ENCODE data around the gene ANXA2R.

The ANXA2R gene

DNA sequence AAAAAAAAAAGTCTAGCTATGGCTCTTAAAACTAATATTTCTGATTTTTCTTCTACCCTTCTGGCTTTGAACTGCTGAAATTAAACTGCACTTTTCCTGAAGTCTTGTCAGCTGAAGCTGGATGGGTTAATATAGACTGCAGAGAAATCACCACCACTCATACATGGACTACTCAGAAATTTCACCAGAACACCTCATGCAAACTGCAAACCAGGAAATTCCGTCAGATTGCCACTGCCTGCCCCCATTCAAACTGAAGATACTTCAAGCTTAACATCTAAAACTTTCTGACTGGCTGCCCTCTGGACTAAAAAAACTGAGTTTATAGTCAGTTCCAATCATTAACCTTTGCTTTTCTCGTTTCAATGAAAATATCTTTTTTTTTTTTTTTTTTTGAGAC lies 11.6 kb upstream of the ANXA2R start:
- H3K4me3 ChIP-seq (ENCODE audit: low read length, poor library complexity, severe bottlenecking) = no peak overlapping the region
- peaks cover 70% of the 10 kb centered on the region for H3K79me2 ChIP-seq (ENCODE audit: insufficient read depth, low read length)

DNA sequence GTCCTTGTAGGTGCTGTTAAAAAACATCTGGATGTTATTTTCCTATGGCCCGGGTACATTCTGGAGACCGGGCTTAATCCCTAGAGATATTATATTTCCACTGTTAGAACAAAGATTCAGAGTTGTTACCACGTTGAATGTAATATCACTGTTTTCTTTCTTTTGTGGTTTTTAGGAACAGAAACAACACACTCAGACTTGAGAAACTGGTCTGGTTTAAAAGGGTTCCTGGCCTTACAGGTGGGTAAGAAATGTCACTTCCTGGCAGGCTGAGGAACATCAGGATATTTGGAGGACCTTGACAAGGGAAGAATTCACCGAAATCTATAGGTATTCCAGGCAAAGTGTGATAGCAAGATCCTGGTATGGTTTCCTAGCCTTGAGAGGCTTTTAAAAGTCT lies 10.3 kb upstream of the ANXA2R start:
- H3F3A ChIP-seq (ENCODE audit: low read depth) = no peaks in the 10 kb centered on the region
- no peak for TF ChIP-seq EZH2phosphoT487 (IDR thresholded peaks at IDR 0.05; ENCODE audit: borderline replicate concordance)
- TF ChIP-seq, protein P1, sequence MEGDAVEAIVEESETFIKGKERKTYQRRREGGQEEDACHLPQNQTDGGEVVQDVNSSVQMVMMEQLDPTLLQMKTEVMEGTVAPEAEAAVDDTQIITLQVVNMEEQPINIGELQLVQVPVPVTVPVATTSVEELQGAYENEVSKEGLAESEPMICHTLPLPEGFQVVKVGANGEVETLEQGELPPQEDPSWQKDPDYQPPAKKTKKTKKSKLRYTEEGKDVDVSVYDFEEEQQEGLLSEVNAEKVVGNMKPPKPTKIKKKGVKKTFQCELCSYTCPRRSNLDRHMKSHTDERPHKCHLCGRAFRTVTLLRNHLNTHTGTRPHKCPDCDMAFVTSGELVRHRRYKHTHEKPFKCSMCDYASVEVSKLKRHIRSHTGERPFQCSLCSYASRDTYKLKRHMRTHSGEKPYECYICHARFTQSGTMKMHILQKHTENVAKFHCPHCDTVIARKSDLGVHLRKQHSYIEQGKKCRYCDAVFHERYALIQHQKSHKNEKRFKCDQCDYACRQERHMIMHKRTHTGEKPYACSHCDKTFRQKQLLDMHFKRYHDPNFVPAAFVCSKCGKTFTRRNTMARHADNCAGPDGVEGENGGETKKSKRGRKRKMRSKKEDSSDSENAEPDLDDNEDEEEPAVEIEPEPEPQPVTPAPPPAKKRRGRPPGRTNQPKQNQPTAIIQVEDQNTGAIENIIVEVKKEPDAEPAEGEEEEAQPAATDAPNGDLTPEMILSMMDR (conservative IDR thresholded peaks at IDR 0.05; ENCODE audit: low read length) = no peak
- H2AFZ ChIP-seq (ENCODE audit: low read length) = no peak overlapping the region
- H3K4me3 ChIP-seq (ENCODE audit: low read length, poor library complexity, severe bottlenecking) = no peak overlapping the region
- no peaks in the 10 kb centered on the region for H3K36me3 ChIP-seq (ENCODE audit: insufficient read depth, low read length)
- H3K79me2 ChIP-seq (ENCODE audit: insufficient read depth, low read length) = peaks cover 81% of the 10 kb centered on the region
- no peaks in the 10 kb centered on the region for H3K9me2 ChIP-seq (replicated peaks; ENCODE audit: low read depth, low read length)
- H3K27me3 ChIP-seq (ENCODE audit: insufficient read depth, low read length, poor library complexity, severe bottlenecking) = no peaks in the 10 kb centered on the region
- no peaks in the 10 kb centered on the region for H3K9me3 ChIP-seq (ENCODE audit: insufficient read depth, low read depth, low read length)
- peak overlapping the region; percentile 18 for H3K4me2 ChIP-seq (ENCODE audit: low read depth, low read length, poor library complexity, severe bottlenecking)
- peak overlapping the region; percentile 18 for H3K9ac ChIP-seq (ENCODE audit: low read depth, low read length, poor library complexity, severe bottlenecking)
- peaks cover 46% of the 10 kb centered on the region for H3K4me1 ChIP-seq (ENCODE audit: insufficient read depth, low read length, poor library complexity, severe bottlenecking)
- H4K20me1 ChIP-seq (ENCODE audit: insufficient read depth, low read length, poor library complexity, severe bottlenecking) = no peaks in the 10 kb centered on the region

More for the DNA sequence above, 11.6 kb upstream of the ANXA2R start:
- Histone ChIP-seq H3K9me3 (ENCODE audit: insufficient read depth, low read depth, low read length) (no peaks in the 10 kb centered on the region), H3K27me3 (ENCODE audit: insufficient read depth, low read length, poor library complexity, severe bottlenecking) (no peaks in the 10 kb centered on the region), H3K9ac (ENCODE audit: low read depth, low read length, poor library complexity, severe bottlenecking) (no peak overlapping the region), H3K4me1 (ENCODE audit: insufficient read depth, low read length, poor library complexity, severe bottlenecking) (peaks cover 39% of the 10 kb centered on the region), H3K36me3 (ENCODE audit: insufficient read depth, low read length) (no peaks in the 10 kb centered on the region), H2AFZ (ENCODE audit: low read length) (no peak overlapping the region), H3K9me2 (replicated peaks; ENCODE audit: low read depth, low read length) (no peaks in the 10 kb centered on the region), H4K20me1 (ENCODE audit: insufficient read depth, low read length, poor library complexity, severe bottlenecking) (no peaks in the 10 kb centered on the region), H3F3A (ENCODE audit: low read depth) (no peaks in the 10 kb centered on the region), H3K4me2 (ENCODE audit: low read depth, low read length, poor library complexity, severe bottlenecking) (no peak overlapping the region)
- no peak for TF ChIP-seq EZH2phosphoT487 (IDR thresholded peaks at IDR 0.05; ENCODE audit: borderline replicate concordance)
- TF ChIP-seq, protein P1 (conservative IDR thresholded peaks at IDR 0.05; ENCODE audit: low read length) = no peak

DNA sequence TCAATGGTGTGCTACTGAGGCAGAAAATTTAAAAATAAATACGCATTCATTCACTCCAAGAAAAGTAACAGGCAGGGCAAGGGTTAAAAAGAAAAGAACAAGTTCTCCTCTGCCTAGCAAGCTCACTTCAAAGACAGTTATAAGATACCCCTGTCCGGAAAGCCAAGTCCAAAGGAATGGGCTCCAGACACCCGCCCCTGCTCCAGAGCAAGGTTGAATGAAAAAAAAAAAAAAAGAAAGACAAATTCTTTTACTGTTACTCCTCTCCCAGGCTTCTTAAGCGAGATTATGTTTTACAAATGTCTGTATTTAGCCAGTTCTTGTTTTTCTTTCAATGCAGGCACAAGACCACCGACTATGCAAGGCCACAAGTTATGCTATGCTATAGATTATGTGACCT lies 9.1 kb upstream of the ANXA2R start:
- peak overlapping the region; percentile 27 for H3K9ac ChIP-seq (ENCODE audit: low read depth, low read length, poor library complexity, severe bottlenecking)
- H3K4me3 ChIP-seq (ENCODE audit: low read length, poor library complexity, severe bottlenecking) = peak overlapping the region; percentile 42
- H3K4me1 ChIP-seq (ENCODE audit: insufficient read depth, low read length, poor library complexity, severe bottlenecking) = peaks cover 57% of the 10 kb centered on the region
- no peaks in the 10 kb centered on the region for H3K9me2 ChIP-seq (replicated peaks; ENCODE audit: low read depth, low read length)
- no peaks in the 10 kb centered on the region for H3F3A ChIP-seq (ENCODE audit: low read depth)
- H3K9me3 ChIP-seq (ENCODE audit: insufficient read depth, low read depth, low read length) = no peaks in the 10 kb centered on the region
- no peaks in the 10 kb centered on the region for H3K36me3 ChIP-seq (ENCODE audit: insufficient read depth, low read length)
- peaks cover 93% of the 10 kb centered on the region for H3K79me2 ChIP-seq (ENCODE audit: insufficient read depth, low read length)
- peaks cover 7% of the 10 kb centered on the region for H4K20me1 ChIP-seq (ENCODE audit: insufficient read depth, low read length, poor library complexity, severe bottlenecking)
- peak overlapping the region; percentile 39 for H3K4me2 ChIP-seq (ENCODE audit: low read depth, low read length, poor library complexity, severe bottlenecking)
- no peaks in the 10 kb centered on the region for H3K27me3 ChIP-seq (ENCODE audit: insufficient read depth, low read length, poor library complexity, severe bottlenecking)
- TF ChIP-seq, protein P1 (conservative IDR thresholded peaks at IDR 0.05; ENCODE audit: low read length) = no peak
- TF ChIP-seq EZH2phosphoT487 (IDR thresholded peaks at IDR 0.05; ENCODE audit: borderline replicate concordance) = no peak
- no peak overlapping the region for H2AFZ ChIP-seq (ENCODE audit: low read length)
